Measurements from ENCODE around the gene FHOD3.

GRCh38 chr18:36786686-36787085 is 489.2 kb downstream of the FHOD3 start:
- TF ChIP-seq, protein P1, sequence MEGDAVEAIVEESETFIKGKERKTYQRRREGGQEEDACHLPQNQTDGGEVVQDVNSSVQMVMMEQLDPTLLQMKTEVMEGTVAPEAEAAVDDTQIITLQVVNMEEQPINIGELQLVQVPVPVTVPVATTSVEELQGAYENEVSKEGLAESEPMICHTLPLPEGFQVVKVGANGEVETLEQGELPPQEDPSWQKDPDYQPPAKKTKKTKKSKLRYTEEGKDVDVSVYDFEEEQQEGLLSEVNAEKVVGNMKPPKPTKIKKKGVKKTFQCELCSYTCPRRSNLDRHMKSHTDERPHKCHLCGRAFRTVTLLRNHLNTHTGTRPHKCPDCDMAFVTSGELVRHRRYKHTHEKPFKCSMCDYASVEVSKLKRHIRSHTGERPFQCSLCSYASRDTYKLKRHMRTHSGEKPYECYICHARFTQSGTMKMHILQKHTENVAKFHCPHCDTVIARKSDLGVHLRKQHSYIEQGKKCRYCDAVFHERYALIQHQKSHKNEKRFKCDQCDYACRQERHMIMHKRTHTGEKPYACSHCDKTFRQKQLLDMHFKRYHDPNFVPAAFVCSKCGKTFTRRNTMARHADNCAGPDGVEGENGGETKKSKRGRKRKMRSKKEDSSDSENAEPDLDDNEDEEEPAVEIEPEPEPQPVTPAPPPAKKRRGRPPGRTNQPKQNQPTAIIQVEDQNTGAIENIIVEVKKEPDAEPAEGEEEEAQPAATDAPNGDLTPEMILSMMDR (IDR thresholded peaks at IDR 0.05; ENCODE audit: low read depth, low read length, missing input control), result no peak
- TF ChIP-seq RAD21 (IDR thresholded peaks at IDR 0.05), result no peak
